Measurements from ENCODE around the gene MMP13. TPM values are rescaled to one million over a fixed set of nuclear protein-coding genes. Genes with fewer than 3 reads are reported as not detected.
"Not testable (repeated sequence)": the region's sequence is repeated elsewhere in the genome, so short reads cannot be mapped to it uniquely, and the experiment has no call there.

MMP13 gene
- total and polyA plus RNA-seq, 9 of the 15 experiments (the other 6 are each of a cell fraction or from before 2014, with no cell fraction given): not detected

- in situ Hi-C loops (cut with MboI): no loop called here
- DNase-seq (ENCODE audit: extremely low read depth in 1 of 4, low spot score in 3 of 4): no peak
- ChIA-PET CTCF (ENCODE audit: low intra/inter-chr PET ratio) (no interaction called here), POLR2A (no interaction called here)
- Histone ChIP-seq H3K79me2 (ENCODE audit: control insufficient read depth, insufficient read depth, low read length) (no peaks in the 10 kb centered on the region), H4K20me1 (replicated peaks; ENCODE audit: control insufficient read depth, insufficient read depth, low read length) (no peaks in the 10 kb centered on the region), H3K9me1 (ENCODE audit: control insufficient read depth, insufficient read depth, low read length) (no peaks in the 10 kb centered on the region), H3K27ac (ENCODE audit: extremely low read depth, low read depth, low read length) (no peak overlapping the region), H3K36me3 (ENCODE audit: control insufficient read depth, insufficient read depth, low read length) (no peaks in the 10 kb centered on the region), H3K27me3 (ENCODE audit: control insufficient read depth in 2 of 2, insufficient read depth in 2 of 2, low read length in 2 of 2) (no peaks in the 10 kb centered on the region), H3K4me3 (no peak overlapping the region), H2AFZ (ENCODE audit: low read depth, low read length) (no peak overlapping the region), H3K4me2 (ENCODE audit: insufficient read depth, low read length) (no peak overlapping the region), H3K9me3 (replicated peaks; ENCODE audit: control insufficient read depth, insufficient read depth, low read depth, low read length) (no peaks in the 10 kb centered on the region), H3K4me1 (replicated peaks in 1 of 2; ENCODE audit: control insufficient read depth in 2 of 2, insufficient read depth in 2 of 2, low read length in 2 of 2) (no peaks in the 10 kb centered on the region), H3K9ac (ENCODE audit: insufficient read depth in 1 of 2, low read depth in 2 of 2, low read length in 2 of 2) (no peak overlapping the region)
- BruUV-seq (replicated peaks): no TSS peak
- FAIRE-seq: no peak
- ATAC-seq: no peak
- intact Hi-C loops (cut with micrococcal nuclease): no loop called here
- TF ChIP-seq HINFP (tag; conservative IDR thresholded peaks at IDR 0.05; ENCODE audit: low read depth) (no peak), ZNF589 (CRISPR knock-in tag; IDR thresholded peaks at IDR 0.05; ENCODE audit: low read depth) (no peak), JUND (IDR thresholded peaks at IDR 0.05; ENCODE audit: borderline replicate concordance, low read depth, low read length) (no peak), JUND (tag; IDR thresholded peaks at IDR 0.05; ENCODE audit: borderline replicate concordance, low read depth, low read length) (no peak), ZFP36 (IDR thresholded peaks at IDR 0.05; ENCODE audit: low read depth, low read length, partially characterized antibody) (no peak), CAMTA2 (CRISPR knock-in tag; conservative IDR thresholded peaks at IDR 0.05) (no peak)
- WGBS (ENCODE audit: insufficient coverage, low coverage, missing lambda C conversion rate): 5% methylated on average over 13 of the region's 13 CpGs
Measured at GRCh38 chr11:102911758-102912481, 43.6 kb downstream of the MMP13 start.

- H3K9ac ChIP-seq (ENCODE audit: insufficient read depth in 1 of 2, low read depth in 2 of 2, low read length in 2 of 2); CTCF ChIA-PET (ENCODE audit: low intra/inter-chr PET ratio); H3K9me3 ChIP-seq (replicated peaks; ENCODE audit: control insufficient read depth, insufficient read depth, low read depth, low read length); H3K4me1 ChIP-seq (replicated peaks in 1 of 2; ENCODE audit: control insufficient read depth in 2 of 2, insufficient read depth in 2 of 2, low read length in 2 of 2); H3K36me3 ChIP-seq (ENCODE audit: control insufficient read depth, insufficient read depth, low read length); H2AFZ ChIP-seq (ENCODE audit: low read depth, low read length); H3K4me2 ChIP-seq (ENCODE audit: insufficient read depth, low read length); in situ Hi-C loops (cut with MboI); H4K20me1 ChIP-seq (replicated peaks; ENCODE audit: control insufficient read depth, insufficient read depth, low read length); DNase-seq (ENCODE audit: extremely low read depth in 1 of 4, low spot score in 3 of 4); H3K4me3 ChIP-seq; H3K27ac ChIP-seq (ENCODE audit: extremely low read depth, low read depth, low read length); H3K9me1 ChIP-seq (ENCODE audit: control insufficient read depth, insufficient read depth, low read length); ATAC-seq; FAIRE-seq; POLR2A ChIA-PET; BruUV-seq (replicated peaks); H3K27me3 ChIP-seq (ENCODE audit: control insufficient read depth in 2 of 2, insufficient read depth in 2 of 2, low read length in 2 of 2); H3K79me2 ChIP-seq (ENCODE audit: control insufficient read depth, insufficient read depth, low read length); intact Hi-C loops (cut with micrococcal nuclease): not testable (repeated sequence)
- WGBS (ENCODE audit: insufficient coverage, low coverage, missing lambda C conversion rate): 0% methylated on average over 4 of the region's 5 CpGs
Measured at GRCh38 chr11:102905848-102906247, 49.7 kb downstream of the MMP13 start.

- H3K9me3 ChIP-seq (replicated peaks; ENCODE audit: control insufficient read depth, insufficient read depth, low read depth, low read length); H3K27me3 ChIP-seq (ENCODE audit: control insufficient read depth in 2 of 2, insufficient read depth in 2 of 2, low read length in 2 of 2); H3K9me1 ChIP-seq (ENCODE audit: control insufficient read depth, insufficient read depth, low read length); H3K27ac ChIP-seq (ENCODE audit: extremely low read depth, low read depth, low read length); H3K4me3 ChIP-seq; in situ Hi-C loops (cut with MboI); H2AFZ ChIP-seq (ENCODE audit: low read depth, low read length); DNase-seq (ENCODE audit: extremely low read depth in 1 of 4, low spot score in 3 of 4); CTCF ChIA-PET (ENCODE audit: low intra/inter-chr PET ratio); ATAC-seq; H3K4me1 ChIP-seq (replicated peaks in 1 of 2; ENCODE audit: control insufficient read depth in 2 of 2, insufficient read depth in 2 of 2, low read length in 2 of 2); H4K20me1 ChIP-seq (replicated peaks; ENCODE audit: control insufficient read depth, insufficient read depth, low read length); FAIRE-seq; intact Hi-C loops (cut with micrococcal nuclease); POLR2A ChIA-PET; H3K36me3 ChIP-seq (ENCODE audit: control insufficient read depth, insufficient read depth, low read length); H3K79me2 ChIP-seq (ENCODE audit: control insufficient read depth, insufficient read depth, low read length); H3K9ac ChIP-seq (ENCODE audit: insufficient read depth in 1 of 2, low read depth in 2 of 2, low read length in 2 of 2); BruUV-seq (replicated peaks); H3K4me2 ChIP-seq (ENCODE audit: insufficient read depth, low read length): not testable (repeated sequence)
- WGBS (ENCODE audit: insufficient coverage, low coverage, missing lambda C conversion rate): 8% methylated on average over 5 of the region's 5 CpGs
Measured at GRCh38 chr11:102903895-102904294, 51.6 kb downstream of the MMP13 start.

Data from K562 (cell line).